Neural cell (in vitro differentiated cells): ENCODE measurements around the gene THAP4. TPM values are rescaled to one million over a fixed set of nuclear protein-coding genes. Genes with fewer than 3 reads are reported as not detected.

Experiments
- H2AFZ ChIP-seq: fragments of 200-600, 300-800 bp; sonication (generic), shearing (Covaris generic); 2 replicates; pipeline ENCODE4 v1.6.0; 2014; ENCODE audit warnings: low read depth, mild to moderate bottlenecking, antibody characterized with exemption, low read length, moderate library complexity
- H3F3A ChIP-seq: fragments of 200-600 bp; shearing (Covaris generic); 2 replicates; pipeline ENCODE4 v1.6.1; 2016; ENCODE audit warnings: mild to moderate bottlenecking, moderate library complexity, mixed read lengths, antibody characterized with exemption, low read length; ENCODE audit not compliant: insufficient read depth, poor library complexity, severe bottlenecking
- H3K27ac ChIP-seq: fragments of 200-600, 300-800 bp; sonication (generic), shearing (Covaris generic); 2 replicates; pipeline ENCODE4 v1.5.1; 2014; ENCODE audit warnings: mild to moderate bottlenecking, low read length, moderate library complexity
- H3K27me3 ChIP-seq: fragments of 300-800, 200-600 bp; sonication (generic), shearing (Covaris generic); 2 replicates; pipeline ENCODE4 v1.6.0; 2014; ENCODE audit warnings: mild to moderate bottlenecking, low read depth, low read length, moderate library complexity; ENCODE audit not compliant: insufficient read depth
- H3K36me3 ChIP-seq: fragments of 300-800, 200-600 bp; sonication (generic), shearing (Covaris generic); 2 replicates; pipeline ENCODE4 v1.5.1; 2014; ENCODE audit warnings: mild to moderate bottlenecking, antibody characterized with exemption, low read length, moderate library complexity; ENCODE audit not compliant: insufficient read depth
- H3K4me2 ChIP-seq: fragments of 300-800, 200-600 bp; sonication (generic), shearing (Covaris generic); 2 replicates; pipeline ENCODE4 v1.6.0; 2014; ENCODE audit warnings: mild to moderate bottlenecking, low read length
- H3K4me3 ChIP-seq: fragments of 300-800, 200-600 bp; sonication (generic), shearing (Covaris generic); 2 replicates; pipeline ENCODE4 v1.5.1; 2014; ENCODE audit warnings: mild to moderate bottlenecking, low read length, moderate library complexity
- H3K79me2 ChIP-seq: fragments of 200-600 bp; shearing (Covaris generic); replicated peaks from 2 replicates; pipeline ENCODE4 v1.6.0; 2014; ENCODE audit warnings: mild to moderate bottlenecking, low read length, moderate library complexity; ENCODE audit not compliant: insufficient read depth
- H3K9ac ChIP-seq: fragments of 300-800, 200-600 bp; sonication (generic), shearing (Covaris generic); 2 replicates; pipeline ENCODE4 v1.6.1; 2016; ENCODE audit warnings: mild to moderate bottlenecking, low read length, mixed read lengths
- H3K9me2 ChIP-seq: fragments of 200-600 bp; shearing (Covaris generic); 2 replicates; pipeline ENCODE4 v1.6.1; 2016; ENCODE audit warnings: mild to moderate bottlenecking, low read length, mixed read lengths; ENCODE audit not compliant: insufficient read depth
- H3K9me3 ChIP-seq: fragments of 200-600, 300-800 bp; sonication (generic), shearing (Covaris generic); 2 replicates; pipeline ENCODE4 v1.6.1; 2016; ENCODE audit warnings: mild to moderate bottlenecking, mixed run types, low read length, moderate library complexity, mixed read lengths
- H4K20me1 ChIP-seq: fragments of 200-600 bp; shearing (Covaris generic); 2 replicates; pipeline ENCODE4 v1.6.1; 2016; ENCODE audit warnings: mild to moderate bottlenecking, mixed run types; ENCODE audit not compliant: insufficient read depth
- EP300 ChIP-seq: fragments of 450-650 bp; conservative IDR thresholded peaks from 2 replicates; pipeline ENCODE4 v1.6.1; 2014; ENCODE audit warnings: antibody characterized with exemption, mild to moderate bottlenecking, moderate library complexity; ENCODE audit not compliant: poor library complexity, severe bottlenecking
- EZH2 ChIP-seq: fragments of 200-600, 300-800 bp; shearing (Covaris generic), sonication (generic); IDR thresholded peaks from 2 replicates; pipeline ENCODE4 v1.6.1; 2014; ENCODE audit warnings: antibody characterized with exemption, low read length, borderline replicate concordance, mild to moderate bottlenecking; ENCODE audit not compliant: insufficient read depth, poor library complexity, severe bottlenecking
- MXI1 ChIP-seq: fragments of 450-650 bp; conservative IDR thresholded peaks from 2 replicates; pipeline ENCODE4 v1.6.1; 2014; ENCODE audit warnings: antibody characterized with exemption, mild to moderate bottlenecking; ENCODE audit not compliant: poor library complexity, severe bottlenecking
- POLR2AphosphoS5 ChIP-seq: IDR thresholded peaks from 2 replicates; pipeline ENCODE4 v1.6.1; 2012
- RAD21 ChIP-seq: fragments of 450-650 bp; conservative IDR thresholded peaks from 2 replicates; pipeline ENCODE4 v1.6.1; 2014; ENCODE audit warnings: antibody characterized with exemption, mild to moderate bottlenecking, moderate library complexity
- SMC3 ChIP-seq: fragments of 450-650 bp; conservative IDR thresholded peaks from 2 replicates; pipeline ENCODE4 v1.6.1; 2014; ENCODE audit warnings: antibody characterized with exemption, mild to moderate bottlenecking, moderate library complexity; ENCODE audit not compliant: poor library complexity
- TAF1 ChIP-seq: IDR thresholded peaks from 2 replicates; pipeline ENCODE4 v1.6.1; 2012; ENCODE audit warnings: low read depth
- polyA plus RNA-seq: library from polyadenylated mRNA; depleted of rRNA; stranded (reverse); fragments of >200 nt; gene quantifications from 2 replicates; pipeline ENCODE4 v1.2.3, GENCODE V29; 2014
- TF ChIP-seq, protein P1 (sequence below): IDR thresholded peaks from 2 replicates; pipeline ENCODE4 v1.6.1; 2012; ENCODE audit warnings: borderline replicate concordance
- TF ChIP-seq, protein P2 (sequence below): fragments of 450-650 bp; IDR thresholded peaks from 2 replicates; pipeline ENCODE4 v1.5.1; 2014; ENCODE audit warnings: antibody characterized with exemption, mild to moderate bottlenecking, moderate library complexity; ENCODE audit not compliant: poor library complexity, severe bottlenecking

Gene THAP4
- polyA plus RNA-seq, 1 donor from 2014 or later, result 30.8 TPM

DNA sequence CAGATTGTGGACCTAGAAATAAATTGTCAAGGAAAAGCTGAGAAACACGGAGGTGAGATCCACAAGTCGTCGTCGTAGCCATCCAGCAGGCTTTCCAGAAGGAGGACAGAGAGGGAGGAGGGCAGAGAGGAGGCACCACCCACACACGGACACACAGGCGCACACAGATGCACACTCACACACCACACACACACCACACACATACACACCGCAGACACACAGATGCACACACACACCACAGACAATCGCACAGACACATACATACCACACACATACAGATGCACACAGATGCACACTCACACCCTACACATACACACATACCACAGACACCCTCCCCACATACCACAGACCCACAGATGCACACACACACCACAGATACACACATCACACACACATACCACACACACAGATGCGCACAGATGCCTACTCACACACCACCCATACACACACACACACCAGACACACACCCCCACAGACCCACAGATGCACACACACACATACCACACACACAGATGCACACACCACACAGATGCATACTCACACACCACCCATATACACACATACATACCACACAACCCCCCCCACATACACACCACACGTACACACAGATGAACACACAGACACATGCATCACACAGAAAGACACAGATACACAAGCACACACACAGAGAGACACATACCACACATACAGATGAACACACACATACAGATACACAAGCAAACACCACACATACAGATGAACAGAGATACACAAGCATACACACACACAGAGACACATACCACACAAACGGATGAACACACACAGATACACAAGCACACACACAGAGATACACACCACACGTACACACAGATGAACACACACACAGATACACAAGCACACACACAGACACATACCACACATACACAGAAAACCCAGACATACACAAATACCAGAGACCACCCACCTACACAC lies 91.2 kb downstream of the THAP4 start:
- H3K9me3 ChIP-seq, result no peaks in the 10 kb centered on the region
- no peak overlapping the region for H3K27ac ChIP-seq
- TF ChIP-seq SMC3, result no peak
- TF ChIP-seq, protein P1, sequence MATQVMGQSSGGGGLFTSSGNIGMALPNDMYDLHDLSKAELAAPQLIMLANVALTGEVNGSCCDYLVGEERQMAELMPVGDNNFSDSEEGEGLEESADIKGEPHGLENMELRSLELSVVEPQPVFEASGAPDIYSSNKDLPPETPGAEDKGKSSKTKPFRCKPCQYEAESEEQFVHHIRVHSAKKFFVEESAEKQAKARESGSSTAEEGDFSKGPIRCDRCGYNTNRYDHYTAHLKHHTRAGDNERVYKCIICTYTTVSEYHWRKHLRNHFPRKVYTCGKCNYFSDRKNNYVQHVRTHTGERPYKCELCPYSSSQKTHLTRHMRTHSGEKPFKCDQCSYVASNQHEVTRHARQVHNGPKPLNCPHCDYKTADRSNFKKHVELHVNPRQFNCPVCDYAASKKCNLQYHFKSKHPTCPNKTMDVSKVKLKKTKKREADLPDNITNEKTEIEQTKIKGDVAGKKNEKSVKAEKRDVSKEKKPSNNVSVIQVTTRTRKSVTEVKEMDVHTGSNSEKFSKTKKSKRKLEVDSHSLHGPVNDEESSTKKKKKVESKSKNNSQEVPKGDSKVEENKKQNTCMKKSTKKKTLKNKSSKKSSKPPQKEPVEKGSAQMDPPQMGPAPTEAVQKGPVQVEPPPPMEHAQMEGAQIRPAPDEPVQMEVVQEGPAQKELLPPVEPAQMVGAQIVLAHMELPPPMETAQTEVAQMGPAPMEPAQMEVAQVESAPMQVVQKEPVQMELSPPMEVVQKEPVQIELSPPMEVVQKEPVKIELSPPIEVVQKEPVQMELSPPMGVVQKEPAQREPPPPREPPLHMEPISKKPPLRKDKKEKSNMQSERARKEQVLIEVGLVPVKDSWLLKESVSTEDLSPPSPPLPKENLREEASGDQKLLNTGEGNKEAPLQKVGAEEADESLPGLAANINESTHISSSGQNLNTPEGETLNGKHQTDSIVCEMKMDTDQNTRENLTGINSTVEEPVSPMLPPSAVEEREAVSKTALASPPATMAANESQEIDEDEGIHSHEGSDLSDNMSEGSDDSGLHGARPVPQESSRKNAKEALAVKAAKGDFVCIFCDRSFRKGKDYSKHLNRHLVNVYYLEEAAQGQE, result no peak
- no peak for TF ChIP-seq MXI1
- no peak for TF ChIP-seq TAF1
- TF ChIP-seq, protein P2, sequence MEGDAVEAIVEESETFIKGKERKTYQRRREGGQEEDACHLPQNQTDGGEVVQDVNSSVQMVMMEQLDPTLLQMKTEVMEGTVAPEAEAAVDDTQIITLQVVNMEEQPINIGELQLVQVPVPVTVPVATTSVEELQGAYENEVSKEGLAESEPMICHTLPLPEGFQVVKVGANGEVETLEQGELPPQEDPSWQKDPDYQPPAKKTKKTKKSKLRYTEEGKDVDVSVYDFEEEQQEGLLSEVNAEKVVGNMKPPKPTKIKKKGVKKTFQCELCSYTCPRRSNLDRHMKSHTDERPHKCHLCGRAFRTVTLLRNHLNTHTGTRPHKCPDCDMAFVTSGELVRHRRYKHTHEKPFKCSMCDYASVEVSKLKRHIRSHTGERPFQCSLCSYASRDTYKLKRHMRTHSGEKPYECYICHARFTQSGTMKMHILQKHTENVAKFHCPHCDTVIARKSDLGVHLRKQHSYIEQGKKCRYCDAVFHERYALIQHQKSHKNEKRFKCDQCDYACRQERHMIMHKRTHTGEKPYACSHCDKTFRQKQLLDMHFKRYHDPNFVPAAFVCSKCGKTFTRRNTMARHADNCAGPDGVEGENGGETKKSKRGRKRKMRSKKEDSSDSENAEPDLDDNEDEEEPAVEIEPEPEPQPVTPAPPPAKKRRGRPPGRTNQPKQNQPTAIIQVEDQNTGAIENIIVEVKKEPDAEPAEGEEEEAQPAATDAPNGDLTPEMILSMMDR, result no peak
- TF ChIP-seq EP300, result no peak
- no peak for TF ChIP-seq EZH2
- TF ChIP-seq RAD21, result no peak
- TF ChIP-seq POLR2AphosphoS5, result no peak
- H3K4me2 ChIP-seq, result no peak overlapping the region
- H3K27me3 ChIP-seq, result peaks cover 21% of the 10 kb centered on the region
- H3F3A ChIP-seq, result no peaks in the 10 kb centered on the region
- H3K79me2 ChIP-seq, result no peaks in the 10 kb centered on the region
- H3K36me3 ChIP-seq, result no peaks in the 10 kb centered on the region
- no peaks in the 10 kb centered on the region for H3K9me2 ChIP-seq
- no peak overlapping the region for H2AFZ ChIP-seq
- H3K9ac ChIP-seq, result no peak overlapping the region
- no peaks in the 10 kb centered on the region for H4K20me1 ChIP-seq
- no peak overlapping the region for H3K4me3 ChIP-seq

DNA sequence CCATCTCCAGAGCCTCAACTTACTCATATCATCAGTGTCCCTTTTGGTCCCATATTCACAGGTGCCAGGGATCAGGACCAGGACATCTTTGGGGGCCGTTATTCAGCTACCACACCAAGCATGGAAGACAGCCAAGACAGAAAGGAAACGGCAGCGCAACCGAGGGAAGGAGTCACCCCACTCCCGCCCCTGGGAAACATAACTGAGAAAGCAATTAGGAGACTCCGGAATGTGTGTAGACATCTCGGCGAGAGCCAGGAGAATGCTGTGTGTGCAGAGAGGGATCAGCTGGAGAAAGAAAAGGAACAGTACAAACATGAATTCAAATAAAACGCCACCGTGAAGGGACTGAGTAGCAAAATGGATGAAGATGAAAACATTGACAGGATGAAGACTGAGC lies 91.9 kb downstream of the THAP4 start:
- no peaks in the 10 kb centered on the region for H3K79me2 ChIP-seq
- H4K20me1 ChIP-seq, result no peaks in the 10 kb centered on the region
- no peak overlapping the region for H3K9ac ChIP-seq
- TF ChIP-seq SMC3 (no peak), EP300 (no peak), POLR2AphosphoS5 (no peak), EZH2 (no peak), RAD21 (no peak), MXI1 (no peak), TAF1 (no peak)
- TF ChIP-seq, protein P2, result no peak
- TF ChIP-seq, protein P1, result no peak
- no peaks in the 10 kb centered on the region for H3K9me2 ChIP-seq
- H3K27me3 ChIP-seq, result peaks cover 28% of the 10 kb centered on the region
- H3K27ac ChIP-seq, result no peak overlapping the region
- H3K9me3 ChIP-seq, result no peaks in the 10 kb centered on the region
- no peaks in the 10 kb centered on the region for H3F3A ChIP-seq
- H3K4me2 ChIP-seq, result no peak overlapping the region
- no peaks in the 10 kb centered on the region for H3K36me3 ChIP-seq
- H3K4me3 ChIP-seq, result no peak overlapping the region
- H2AFZ ChIP-seq, result no peak overlapping the region
